ENCODE results near the gene PF4V1.
"Not testable (repeated sequence)": the region's sequence is repeated elsewhere in the genome, so short reads cannot be mapped to it uniquely, and the experiment has no call there.

PF4V1 gene

GRCh38 chr4:73870260-73870659 lies 17.2 kb downstream of the PF4V1 start:
- no peak for DNase-seq

GRCh38 chr4:73870768-73871167 lies 17.7 kb downstream of the PF4V1 start:
- DNase-seq = no peak

GRCh38 chr4:73871511-73872310 lies 18.6 kb downstream of the PF4V1 start:
- DNase-seq = no peak

- DNase-seq = no peak
Observed at GRCh38 chr4:73872316-73873108, 19.4 kb downstream of the PF4V1 start.

- DNase-seq = no peak
Observed at GRCh38 chr4:73874386-73874785, 21.3 kb downstream of the PF4V1 start.

GRCh38 chr4:73875401-73875800 lies 22.3 kb downstream of the PF4V1 start:
- DNase-seq = no peak

- no peak for DNase-seq
Observed at GRCh38 chr4:73883306-73883705, 30.2 kb downstream of the PF4V1 start.

- DNase-seq = no peak
Observed at GRCh38 chr4:73885574-73886267, 32.6 kb downstream of the PF4V1 start.

- DNase-seq = no peak
Observed at GRCh38 chr4:73891326-73891725, 38.2 kb downstream of the PF4V1 start.

GRCh38 chr4:73891739-73892405 lies 38.8 kb downstream of the PF4V1 start:
- no peak for DNase-seq

- DNase-seq = no peak
Observed at GRCh38 chr4:73892966-73893365, 39.9 kb downstream of the PF4V1 start.

- no peak for DNase-seq
Observed at GRCh38 chr4:73894001-73894400, 40.9 kb downstream of the PF4V1 start.

GRCh38 chr4:73895201-73896175 lies 42.4 kb downstream of the PF4V1 start:
- DNase-seq = no peak

GRCh38 chr4:73896416-73896815 lies 43.3 kb downstream of the PF4V1 start:
- DNase-seq = no peak

GRCh38 chr4:73897380-73898136 lies 44.5 kb downstream of the PF4V1 start:
- no peak for DNase-seq

GRCh38 chr4:73899338-73899737 lies 46.2 kb downstream of the PF4V1 start:
- not testable (repeated sequence) for DNase-seq

- no peak for DNase-seq
Observed at GRCh38 chr4:73901031-73901430, 47.9 kb downstream of the PF4V1 start.

- DNase-seq = no peak
Observed at GRCh38 chr4:73902038-73902637, 49.0 kb downstream of the PF4V1 start.
